Neuronal stem cell (in vitro differentiated cells): ENCODE results near the gene CLIC3.
A peak's percentile ranks its signal among the peaks of the same experiment; 100 is the strongest.

Experiments used
- DNase-seq: peaks from one replicate; pipeline ENCODE4 v3.0.0-alpha.2; 2013; ENCODE audit warnings: low spot score
- H2AFZ ChIP-seq: one replicate; pipeline ENCODE4 v1.6.1; 2013; ENCODE audit warnings: mild to moderate bottlenecking, low read length, inconsistent platforms
- H2AK5ac ChIP-seq: 2 replicates; pipeline ENCODE4 v1.6.1; 2013; ENCODE audit warnings: low read depth, mild to moderate bottlenecking, inconsistent platforms, low read length, moderate library complexity, mixed read lengths
- H2BK120ac ChIP-seq: 2 replicates; pipeline ENCODE4 v1.6.1; 2013; ENCODE audit warnings: low read depth, mild to moderate bottlenecking, inconsistent platforms, low read length, moderate library complexity, mixed read lengths
- H2BK12ac ChIP-seq: one replicate; pipeline ENCODE4 v1.6.1; 2013; ENCODE audit warnings: low read length, inconsistent platforms
- H2BK15ac ChIP-seq: 2 replicates; pipeline ENCODE4 v1.6.1; 2013; ENCODE audit warnings: mild to moderate bottlenecking, low read length, inconsistent platforms, mixed read lengths
- H2BK5ac ChIP-seq: one replicate; pipeline ENCODE4 v1.6.1; 2013; ENCODE audit warnings: inconsistent platforms, mild to moderate bottlenecking, low read length, moderate library complexity
- H3K14ac ChIP-seq: one replicate; pipeline ENCODE4 v1.6.1; 2013; ENCODE audit warnings: low read length, inconsistent platforms
- H3K18ac ChIP-seq: 2 replicates; pipeline ENCODE4 v1.6.1; 2013; ENCODE audit warnings: low read length, inconsistent platforms
- H3K23ac ChIP-seq: 2 replicates; pipeline ENCODE4 v1.6.1; 2013; ENCODE audit warnings: low read depth, mild to moderate bottlenecking, mixed read lengths, low read length, inconsistent platforms; ENCODE audit not compliant: poor library complexity
- H3K27ac ChIP-seq: replicated peaks from 3 replicates; pipeline ENCODE4 v1.5.1; 2013; ENCODE audit warnings: low read length, inconsistent platforms
- H3K27me3 ChIP-seq, 3 experiments: 2 replicates each; pipeline ENCODE4 v1.6.1; 2013; ENCODE audit warnings: low read length in 3 of 3, mild to moderate bottlenecking in 2 of 3, inconsistent platforms in 1 of 3, low read depth in 1 of 3, mixed read lengths in 1 of 3, moderate library complexity in 1 of 3; ENCODE audit not compliant: control insufficient read depth in 3 of 3, insufficient read depth in 3 of 3
- H3K36me3 ChIP-seq, 2 donors: replicated peaks in 1 of 2; 2 replicates each; pipeline ENCODE4 v1.6.1; 2013; ENCODE audit warnings: low read length in 2 of 2; ENCODE audit not compliant: control insufficient read depth in 2 of 2, insufficient read depth in 2 of 2
- H3K4ac ChIP-seq: 2 replicates; pipeline ENCODE4 v1.6.1; 2013; ENCODE audit warnings: inconsistent platforms, mild to moderate bottlenecking, low read length, moderate library complexity
- H3K4me1 ChIP-seq, 2 donors: 1 replicate in 1 of 2; 2 replicates in 1 of 2; pipeline ENCODE4 v1.6.1; 2013; ENCODE audit warnings: low read length in 2 of 2, low read depth in 1 of 2; ENCODE audit not compliant: control insufficient read depth in 2 of 2, insufficient read depth in 1 of 2
- H3K4me2 ChIP-seq: one replicate; pipeline ENCODE4 v1.6.1; 2013; ENCODE audit warnings: mild to moderate bottlenecking, low read length, inconsistent platforms; ENCODE audit not compliant: insufficient read depth, poor library complexity, severe bottlenecking
- H3K4me3 ChIP-seq, 2 donors: 2 replicates each; pipeline ENCODE4 v1.5.1; 2013; ENCODE audit warnings: low read length in 2 of 2, mild to moderate bottlenecking in 2 of 2, inconsistent platforms in 1 of 2, moderate library complexity in 1 of 2
- H3K79me1 ChIP-seq: one replicate; pipeline ENCODE4 v1.6.1; 2013; ENCODE audit warnings: low read depth, mild to moderate bottlenecking, inconsistent platforms, low read length, moderate library complexity
- H3K9ac ChIP-seq: one replicate; pipeline ENCODE4 v1.6.1; 2013; ENCODE audit warnings: mild to moderate bottlenecking, low read depth, low read length, inconsistent platforms; ENCODE audit not compliant: poor library complexity
- H3K9me3 ChIP-seq, 2 donors: replicated peaks in 1 of 2; 2 replicates each; pipeline versions ENCODE3 to v1.6.1; 2013; ENCODE audit warnings: low read length in 2 of 2, mild to moderate bottlenecking in 2 of 2, inconsistent platforms in 1 of 2, low read depth in 1 of 2, mixed read lengths in 1 of 2, moderate library complexity in 1 of 2; ENCODE audit not compliant: control insufficient read depth in 2 of 2, insufficient read depth in 1 of 2
- H4K8ac ChIP-seq: one replicate; pipeline ENCODE4 v1.6.1; 2013; ENCODE audit warnings: low read depth, mild to moderate bottlenecking, inconsistent platforms, low read length, moderate library complexity
- H4K91ac ChIP-seq: one replicate; pipeline ENCODE4 v1.6.1; 2013; ENCODE audit warnings: low read length, low read depth, mild to moderate bottlenecking, inconsistent platforms; ENCODE audit not compliant: poor library complexity
- WGBS, 2 donors: extraction: QIAGEN DNeasy Blood & Tissue Kit; methylation state at CpG; one replicate each; pipeline ENCODE4 v1.1.7; 2013; ENCODE audit warnings: missing lambda C conversion rate in 2 of 2, mixed read lengths in 1 of 2; ENCODE audit not compliant: insufficient read length in 2 of 2, insufficient replicate concordance in 1 of 2; ENCODE audit errors: extremely low coverage in 2 of 2; 5-methylcytosine and 5-hydroxymethylcytosine counted together

The CLIC3 gene

DNA sequence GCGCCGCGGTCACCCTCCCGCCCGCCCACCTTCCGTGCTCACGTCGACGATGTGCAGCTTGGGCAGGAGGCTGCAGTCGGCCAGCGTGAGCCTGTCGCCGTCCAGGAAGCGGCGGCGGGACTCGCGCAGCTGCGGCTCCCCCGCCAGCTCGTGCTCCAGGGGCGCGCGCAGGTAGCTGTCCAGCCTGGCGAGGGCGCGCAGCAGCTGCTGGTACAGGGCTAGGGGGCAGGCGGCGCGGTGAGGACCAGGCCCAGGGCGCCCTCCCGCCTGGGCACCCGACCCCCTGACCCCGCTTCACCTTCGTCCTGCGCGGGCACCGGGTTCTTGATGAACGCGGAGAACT, 1.5 kb downstream of the CLIC3 start:
- Histone ChIP-seq H3K4ac (no peak overlapping the region), H2BK120ac (no peak overlapping the region), H2BK12ac (no peak overlapping the region), H4K91ac (no peak overlapping the region), H3K14ac (no peak overlapping the region), H3K27me3 (peaks cover 0 to 5% (median 0%) of the 10 kb centered on the region in 3 experiments), H2BK5ac (no peak overlapping the region), H3K18ac (no peak overlapping the region), H3K36me3 (peaks cover 6 to 15% of the 10 kb centered on the region in 2 donors), H3K27ac (no peak overlapping the region), H2AK5ac (no peak overlapping the region), H2AFZ (no peak overlapping the region), H3K4me2 (no peak overlapping the region), H3K4me3 (no peak overlapping the region), H3K4me1 (peaks cover 4 to 22% of the 10 kb centered on the region in 2 donors), H4K8ac (no peak overlapping the region), H3K79me1 (peaks cover 9% of the 10 kb centered on the region), H3K23ac (no peak overlapping the region), H2BK15ac (no peak overlapping the region), H3K9me3 (peaks cover 8 to 13% of the 10 kb centered on the region in 2 donors), H3K9ac (no peak overlapping the region)
- DNase-seq, result no peak
- WGBS, 2 donors, result no CpG with 5 or more reads among the region's 40 CpGs

DNA sequence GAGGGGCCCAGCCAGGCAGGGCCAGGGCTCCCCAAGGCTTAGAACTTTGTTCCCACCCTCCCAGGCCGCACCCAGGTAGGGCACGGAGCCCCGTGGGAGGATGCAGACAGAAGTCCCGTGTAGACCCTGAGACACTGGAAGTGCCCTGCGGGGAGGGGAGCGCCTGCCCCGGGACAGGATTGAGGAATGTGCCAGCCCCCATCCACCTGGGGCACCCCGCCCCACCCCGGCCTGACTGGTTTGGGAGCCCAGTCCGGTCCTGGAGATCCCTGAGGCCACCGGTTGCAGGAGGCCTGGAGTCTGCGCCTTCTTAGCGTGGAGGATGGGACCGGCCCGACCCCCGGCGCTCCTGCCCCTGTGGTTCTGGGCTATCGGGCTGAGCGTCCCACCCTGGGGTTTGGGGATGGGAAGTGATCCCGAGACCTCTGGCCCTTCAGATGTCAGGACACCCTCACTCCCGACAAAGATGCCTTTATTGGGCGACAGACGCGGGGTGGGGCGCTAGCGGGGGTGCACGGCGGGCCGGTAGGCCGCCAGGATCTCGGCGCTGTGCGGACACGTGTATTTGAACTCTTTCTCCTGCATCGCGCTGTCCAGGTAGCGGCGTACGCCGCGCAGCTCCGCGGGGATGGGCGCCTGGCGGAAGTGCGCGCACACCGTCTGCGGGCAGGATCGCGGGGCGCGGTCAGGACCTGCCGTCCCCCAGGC, 2.0 kb downstream of the CLIC3 start:
- no peak overlapping the region for H2BK120ac ChIP-seq
- DNase-seq, result no peak
- H3K36me3 ChIP-seq, result peaks cover 6 to 15% of the 10 kb centered on the region in 2 donors
- H2AFZ ChIP-seq, result no peak overlapping the region
- H2AK5ac ChIP-seq, result no peak overlapping the region
- peaks cover 9% of the 10 kb centered on the region for H3K79me1 ChIP-seq
- no peak overlapping the region for H3K18ac ChIP-seq
- no peak overlapping the region for H3K23ac ChIP-seq
- peaks cover 8 to 13% of the 10 kb centered on the region in 2 donors for H3K9me3 ChIP-seq
- H3K14ac ChIP-seq, result no peak overlapping the region
- peaks cover 4 to 22% of the 10 kb centered on the region in 2 donors for H3K4me1 ChIP-seq
- no peak overlapping the region for H4K91ac ChIP-seq
- H2BK15ac ChIP-seq, result no peak overlapping the region
- no CpG with 5 or more reads among the region's 54 CpGs for WGBS, 2 donors
- H3K4ac ChIP-seq, result no peak overlapping the region
- peaks cover 0 to 5% (median 0%) of the 10 kb centered on the region in 3 experiments for H3K27me3 ChIP-seq
- H3K4me3 ChIP-seq, result peak overlapping the region in 1 of 2 donors; percentile 97
- H2BK12ac ChIP-seq, result peak overlapping the region; percentile 58
- no peak overlapping the region for H3K27ac ChIP-seq
- H3K4me2 ChIP-seq, result no peak overlapping the region
- H2BK5ac ChIP-seq, result peak overlapping the region; percentile 5
- no peak overlapping the region for H3K9ac ChIP-seq
- H4K8ac ChIP-seq, result no peak overlapping the region

- H4K8ac ChIP-seq, result no peak overlapping the region
- no peak overlapping the region for H2BK12ac ChIP-seq
- H3K9me3 ChIP-seq, result peaks cover 8 to 13% of the 10 kb centered on the region in 2 donors
- no peak overlapping the region for H4K91ac ChIP-seq
- H3K23ac ChIP-seq, result peak overlapping the region; percentile 75
- no peak overlapping the region for H2BK120ac ChIP-seq
- peaks cover 0 to 5% (median 0%) of the 10 kb centered on the region in 3 experiments for H3K27me3 ChIP-seq
- peak overlapping the region; percentile 75 for H3K14ac ChIP-seq
- H3K4me2 ChIP-seq, result peak overlapping the region; percentile 85
- peaks cover 9% of the 10 kb centered on the region for H3K79me1 ChIP-seq
- peak overlapping the region; percentile 96 for H3K9ac ChIP-seq
- peak overlapping the region; percentile 85 to 97 for H3K4me3 ChIP-seq
- DNase-seq, result no peak
- H2AK5ac ChIP-seq, result peak overlapping the region; percentile 88
- peak overlapping the region; percentile 96 for H2AFZ ChIP-seq
- no peak overlapping the region for H3K4ac ChIP-seq
- peaks cover 6 to 15% of the 10 kb centered on the region in 2 donors for H3K36me3 ChIP-seq
- H3K4me1 ChIP-seq, result peaks cover 4 to 22% of the 10 kb centered on the region in 2 donors
- H3K27ac ChIP-seq, result no peak overlapping the region
- peak overlapping the region; percentile 45 for H2BK15ac ChIP-seq
- H2BK5ac ChIP-seq, result peak overlapping the region; percentile 1
- peak overlapping the region; percentile 35 for H3K18ac ChIP-seq
- no CpG with 5 or more reads among the region's 18 CpGs for whole genome bisulfite sequencing, 2 donors
Observed at GRCh38 chr9:136992819-136993369, 3.5 kb downstream of the CLIC3 start.
